Activated T-helper 2 cell treated with anti-CD3 and anti-CD28 coated beads, Interferon-gamma antibody, Interleukin-2, Interleukin-4, amounts not matched to agents 10 μg/mL and 5 μg/mL and 100 μg/mL, durations not matched to agents 14 hours and 24 hours and 36 hours (primary cell): ENCODE measurements around the gene CPE. TPM values are rescaled to one million over a fixed set of nuclear protein-coding genes. Genes with fewer than 3 reads are reported as not detected.
"Not testable (repeated sequence)": the region's sequence is repeated elsewhere in the genome, so short reads cannot be mapped to it uniquely, and the experiment has no call there.

ENCODE experiments used
- DNase-seq: peaks from one replicate; pipeline ENCODE4 v3.0.0; 2021; ENCODE audit warnings: low spot score
- H3K27ac Mint-ChIP-seq: one replicate; pipeline ENCODE4 v1.8.0; 2021; ENCODE audit warnings: mixed read lengths
- H3K27me3 Mint-ChIP-seq: one replicate; pipeline ENCODE4 v1.8.0; 2021; ENCODE audit warnings: low read depth, mixed read lengths
- H3K36me3 Mint-ChIP-seq: one replicate; pipeline ENCODE4 v1.8.0; 2021; ENCODE audit warnings: low read depth, mixed read lengths
- H3K4me1 Mint-ChIP-seq: one replicate; pipeline ENCODE4 v1.8.0; 2021; ENCODE audit warnings: low read depth, mixed read lengths
- H3K4me3 Mint-ChIP-seq: one replicate; pipeline ENCODE4 v1.8.0; 2021; ENCODE audit warnings: low read depth, mild to moderate bottlenecking, moderate library complexity, mixed read lengths
- H3K9me3 Mint-ChIP-seq: one replicate; pipeline ENCODE4 v1.8.0; 2021; ENCODE audit warnings: mixed read lengths
- intact Hi-C: fragments of 100-400 bp; cut with micrococcal nuclease; formaldehyde crosslinking; loops from one replicate; pipeline ENCODE4 v1.15.1; 2023
- total RNA-seq: library from RNA; stranded (reverse); gene quantifications from 2 replicates; pipeline ENCODE4 v1.2.3, GENCODE V29; 2022

Gene CPE
- total RNA-seq, 1 donor from 2014 or later = 0.30 TPM

DNA sequence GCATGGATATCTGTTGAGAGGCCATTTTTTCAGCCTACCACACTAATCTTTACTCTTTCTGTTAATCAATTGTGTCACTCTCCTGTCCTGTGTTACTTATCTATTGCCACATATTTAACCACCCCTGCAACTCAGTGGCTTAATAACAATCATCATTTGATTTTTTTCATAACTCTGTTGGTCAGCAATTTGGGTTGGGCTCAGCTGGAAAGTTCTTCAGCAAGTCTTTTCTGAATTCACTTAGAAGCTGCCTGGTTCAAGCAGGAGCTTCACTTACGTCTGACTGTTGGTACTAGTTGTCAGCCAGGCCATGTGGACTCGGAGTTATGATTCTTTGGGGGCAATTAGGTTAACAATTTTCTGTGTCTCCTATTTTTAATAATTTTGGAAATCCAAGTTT is 50.1 kb downstream of the CPE start:
- peaks cover 12% of the 10 kb centered on the region for H3K27me3 Mint-ChIP-seq
- no peak for DNase-seq
- no peak overlapping the region for H3K27ac Mint-ChIP-seq
- intact Hi-C loops = no loop called here
- H3K4me3 Mint-ChIP-seq = no peak overlapping the region
- no peaks in the 10 kb centered on the region for H3K9me3 Mint-ChIP-seq
- no peaks in the 10 kb centered on the region for H3K4me1 Mint-ChIP-seq
- no peaks in the 10 kb centered on the region for H3K36me3 Mint-ChIP-seq

- no peaks in the 10 kb centered on the region for H3K36me3 Mint-ChIP-seq
- no peaks in the 10 kb centered on the region for H3K4me1 Mint-ChIP-seq
- peaks cover 11% of the 10 kb centered on the region for H3K27me3 Mint-ChIP-seq
- DNase-seq = no peak
- intact Hi-C loops = no loop called here
- H3K9me3 Mint-ChIP-seq = no peaks in the 10 kb centered on the region
- no peak overlapping the region for H3K27ac Mint-ChIP-seq
- no peak overlapping the region for H3K4me3 Mint-ChIP-seq
Observed at GRCh38 chr4:165433529-165433928, 54.7 kb downstream of the CPE start.

- no peaks in the 10 kb centered on the region for H3K4me1 Mint-ChIP-seq
- no peak overlapping the region for H3K4me3 Mint-ChIP-seq
- intact Hi-C loops = no loop called here
- no peaks in the 10 kb centered on the region for H3K9me3 Mint-ChIP-seq
- DNase-seq = no peak
- H3K36me3 Mint-ChIP-seq = no peaks in the 10 kb centered on the region
- no peak overlapping the region for H3K27ac Mint-ChIP-seq
- peaks cover 6% of the 10 kb centered on the region for H3K27me3 Mint-ChIP-seq
Observed at GRCh38 chr4:165437691-165438090, 58.9 kb downstream of the CPE start.

DNA sequence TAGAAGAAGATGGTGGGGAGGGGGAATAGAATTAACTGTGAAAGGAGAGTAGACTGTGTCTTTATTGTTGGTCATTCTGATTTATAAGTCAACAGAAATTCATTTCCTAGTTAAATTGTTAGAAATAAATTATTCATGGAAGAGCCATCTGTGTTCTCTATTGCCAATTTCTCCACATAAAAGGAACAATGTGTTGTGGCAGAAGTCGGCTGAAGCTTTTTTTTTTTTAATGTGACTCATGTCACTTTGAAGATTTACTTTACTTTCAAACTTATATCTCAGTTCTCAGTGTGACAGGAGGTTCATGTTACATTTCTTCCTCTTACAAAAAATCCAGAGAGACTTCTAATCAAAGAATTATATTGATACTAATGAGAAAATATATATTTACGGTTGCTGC is 60.5 kb downstream of the CPE start:
- Mint-ChIP-seq H3K4me1 (no peaks in the 10 kb centered on the region), H3K27me3 (peaks cover 2% of the 10 kb centered on the region), H3K9me3 (no peaks in the 10 kb centered on the region), H3K4me3 (no peak overlapping the region), H3K27ac (no peak overlapping the region), H3K36me3 (no peaks in the 10 kb centered on the region)
- DNase-seq = no peak
- intact Hi-C loops = no loop called here

- intact Hi-C loops = no loop called here
Observed at GRCh38 chr4:165439981-165440380, 61.2 kb downstream of the CPE start.

GRCh38 chr4:165440415-165441158 is 61.8 kb downstream of the CPE start:
- no peaks in the 10 kb centered on the region for H3K9me3 Mint-ChIP-seq
- no peak for DNase-seq

More at GRCh38 chr4:165439981-165440380, 61.2 kb downstream of the CPE start:
- Mint-ChIP-seq H3K36me3 (no peaks in the 10 kb centered on the region), H3K27me3 (peaks cover 2% of the 10 kb centered on the region), H3K27ac (no peak overlapping the region), H3K4me3 (no peak overlapping the region), H3K9me3 (no peaks in the 10 kb centered on the region), H3K4me1 (no peaks in the 10 kb centered on the region)
- no peak for DNase-seq

GRCh38 chr4:165443276-165443675 is 64.5 kb downstream of the CPE start:
- Mint-ChIP-seq H3K36me3 (no peaks in the 10 kb centered on the region), H3K4me1 (no peaks in the 10 kb centered on the region), H3K27me3 (no peaks in the 10 kb centered on the region), H3K27ac (no peak overlapping the region), H3K9me3 (no peaks in the 10 kb centered on the region), H3K4me3 (no peak overlapping the region)
- intact Hi-C loops = no loop called here
- no peak for DNase-seq

More at GRCh38 chr4:165440415-165441158, 61.8 kb downstream of the CPE start:
- Mint-ChIP-seq H3K4me3 (no peak overlapping the region), H3K4me1 (no peaks in the 10 kb centered on the region), H3K27me3 (no peaks in the 10 kb centered on the region), H3K27ac (no peak overlapping the region), H3K36me3 (no peaks in the 10 kb centered on the region)
- intact Hi-C loops = no loop called here

DNA sequence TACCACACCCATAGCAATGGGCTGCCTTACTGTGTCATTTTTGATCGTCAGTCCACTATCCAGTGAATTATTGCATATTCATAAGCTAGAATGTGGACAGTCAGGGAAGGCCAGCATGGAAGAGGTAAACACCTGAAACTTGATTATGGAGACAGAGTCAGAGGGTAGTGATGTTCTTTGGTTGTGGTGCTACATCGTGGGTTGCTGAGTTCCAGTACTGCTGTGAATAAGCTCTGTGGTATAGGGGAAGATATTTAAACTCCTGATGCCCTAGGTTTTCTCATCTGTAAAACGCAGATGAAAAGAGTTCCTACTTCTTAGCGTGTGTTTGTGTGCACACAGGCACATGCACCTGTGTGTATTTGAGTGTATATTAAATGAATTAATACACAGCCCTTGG is 69.9 kb downstream of the CPE start:
- H3K27me3 Mint-ChIP-seq = peaks cover 2% of the 10 kb centered on the region
- H3K4me1 Mint-ChIP-seq = peaks cover 3% of the 10 kb centered on the region
- no peaks in the 10 kb centered on the region for H3K36me3 Mint-ChIP-seq
- H3K27ac Mint-ChIP-seq = no peak overlapping the region
- no peak overlapping the region for H3K4me3 Mint-ChIP-seq
- no peaks in the 10 kb centered on the region for H3K9me3 Mint-ChIP-seq
- no peak for DNase-seq
- intact Hi-C loops = no loop called here

GRCh38 chr4:165449333-165449732 is 70.5 kb downstream of the CPE start:
- no peak for DNase-seq
- intact Hi-C loops = no loop called here
- no peak overlapping the region for H3K27ac Mint-ChIP-seq

DNA sequence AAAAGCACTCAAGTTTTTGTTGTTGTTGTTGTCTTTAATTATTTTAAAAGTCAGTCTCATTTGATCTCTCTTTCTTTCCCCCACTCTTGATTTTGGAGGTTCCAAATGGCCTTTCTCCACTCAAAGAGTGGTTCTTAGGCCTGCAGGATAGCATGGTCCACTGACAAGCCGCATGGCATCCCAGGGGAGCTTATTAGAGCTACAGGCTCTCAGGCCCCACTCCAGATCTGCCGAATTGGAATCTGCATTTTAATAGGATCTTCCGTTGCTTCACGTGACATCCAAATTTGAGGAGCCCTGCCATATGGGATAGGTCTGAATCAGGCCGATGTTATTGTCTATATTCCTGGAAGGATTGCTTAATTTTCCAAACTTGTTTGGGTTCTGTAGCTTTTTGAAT is 72.1 kb downstream of the CPE start:
- Mint-ChIP-seq H3K4me1 (peaks cover 3% of the 10 kb centered on the region), H3K36me3 (no peaks in the 10 kb centered on the region), H3K9me3 (no peaks in the 10 kb centered on the region), H3K27me3 (peaks cover 2% of the 10 kb centered on the region), H3K27ac (no peak overlapping the region), H3K4me3 (no peak overlapping the region)
- DNase-seq = no peak
- intact Hi-C loops = no loop called here

More at GRCh38 chr4:165449333-165449732, 70.5 kb downstream of the CPE start:
- peaks cover 3% of the 10 kb centered on the region for H3K4me1 Mint-ChIP-seq
- no peaks in the 10 kb centered on the region for H3K9me3 Mint-ChIP-seq
- H3K36me3 Mint-ChIP-seq = no peaks in the 10 kb centered on the region
- no peak overlapping the region for H3K4me3 Mint-ChIP-seq
- H3K27me3 Mint-ChIP-seq = peaks cover 2% of the 10 kb centered on the region

- H3K4me1 Mint-ChIP-seq, H3K4me3 Mint-ChIP-seq, H3K27ac Mint-ChIP-seq, H3K36me3 Mint-ChIP-seq, intact Hi-C loops, DNase-seq, H3K27me3 Mint-ChIP-seq, H3K9me3 Mint-ChIP-seq: not testable (repeated sequence)
Observed at GRCh38 chr4:165453140-165453539, 74.3 kb downstream of the CPE start.

- H3K36me3 Mint-ChIP-seq = no peaks in the 10 kb centered on the region
- no peak for DNase-seq
- no peaks in the 10 kb centered on the region for H3K9me3 Mint-ChIP-seq
- no peaks in the 10 kb centered on the region for H3K4me1 Mint-ChIP-seq
- intact Hi-C loops = no loop called here
- peaks cover 7% of the 10 kb centered on the region for H3K27me3 Mint-ChIP-seq
- H3K27ac Mint-ChIP-seq = no peak overlapping the region
- H3K4me3 Mint-ChIP-seq = no peak overlapping the region
Observed at GRCh38 chr4:165454426-165454825, 75.6 kb downstream of the CPE start.

- intact Hi-C loops = no loop called here
- Mint-ChIP-seq H3K4me1 (no peaks in the 10 kb centered on the region), H3K9me3 (no peaks in the 10 kb centered on the region), H3K36me3 (no peaks in the 10 kb centered on the region), H3K4me3 (no peak overlapping the region), H3K27me3 (peaks cover 14% of the 10 kb centered on the region), H3K27ac (no peak overlapping the region)
- no peak for DNase-seq
Observed at GRCh38 chr4:165457793-165458192, 79.0 kb downstream of the CPE start.

DNA sequence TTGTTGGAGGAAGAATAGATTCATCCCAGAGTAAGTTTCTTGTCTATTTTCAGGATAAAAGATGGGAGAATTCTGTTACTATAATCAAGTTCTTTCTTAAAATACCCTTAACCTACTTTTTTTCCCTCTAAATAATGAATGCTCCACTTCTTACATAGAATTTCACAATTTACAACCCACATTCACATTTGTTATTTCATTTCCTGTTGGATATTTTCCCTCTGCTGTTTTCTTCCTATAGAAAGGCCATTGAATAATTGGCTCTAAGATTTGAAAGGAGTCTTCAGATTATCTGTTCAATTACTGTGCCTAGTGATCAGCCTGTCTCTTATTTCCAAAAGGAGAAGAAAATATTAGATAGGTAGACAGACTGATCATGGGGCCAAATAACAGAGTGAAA is 79.7 kb downstream of the CPE start:
- no peak for DNase-seq
- Mint-ChIP-seq H3K4me3 (no peak overlapping the region), H3K4me1 (no peaks in the 10 kb centered on the region), H3K36me3 (no peaks in the 10 kb centered on the region), H3K9me3 (no peaks in the 10 kb centered on the region), H3K27me3 (peaks cover 12% of the 10 kb centered on the region), H3K27ac (no peak overlapping the region)
- intact Hi-C loops = no loop called here
